ENCODE data around the gene SCAPER. TPM values are rescaled to one million over a fixed set of nuclear protein-coding genes. Genes with fewer than 3 reads are reported as not detected.

Gene SCAPER
- total RNA-seq, 1 experiment from 2014 or later: 7.4 TPM

DNA sequence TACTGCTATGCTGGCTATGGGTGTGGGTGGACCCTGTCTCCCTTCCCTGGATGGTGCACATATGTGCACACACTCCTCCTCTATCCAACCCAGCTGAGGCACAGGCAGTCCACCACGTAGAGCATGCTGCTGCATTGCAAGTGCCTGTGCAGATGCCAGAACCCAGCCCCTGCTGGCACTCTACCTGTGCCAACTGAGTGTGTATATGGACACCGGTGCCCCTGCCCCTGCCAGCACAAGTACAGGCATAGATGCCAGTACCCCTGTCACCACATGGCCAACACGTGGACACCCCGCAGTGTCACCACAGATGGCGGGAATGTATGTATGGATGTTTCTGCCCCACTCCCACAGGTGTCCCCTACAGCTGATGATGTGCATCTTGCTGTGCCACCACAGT, 352.0 kb downstream of the SCAPER start:
- Histone ChIP-seq H4K8ac (replicated peaks; ENCODE audit: insufficient read length, low read depth, low read length) (no peak overlapping the region), H3K23ac (ENCODE audit: insufficient read length, low read depth, low read length) (no peak overlapping the region), H3K14ac (ENCODE audit: insufficient read depth, low read length) (no peak overlapping the region), H2AFZ (ENCODE audit: low read length) (no peak overlapping the region), H3K56ac (ENCODE audit: insufficient read length, low read depth, low read length) (no peak overlapping the region), H4K91ac (ENCODE audit: insufficient read length, low read depth, low read length) (no peak overlapping the region), H4K5ac (ENCODE audit: insufficient read length, low read depth, low read length) (no peak overlapping the region), H2BK12ac (ENCODE audit: insufficient read length, low read depth, low read length) (no peak overlapping the region), H2BK20ac (ENCODE audit: low read depth, low read length, poor library complexity, severe bottlenecking) (no peak overlapping the region), H3K18ac (ENCODE audit: insufficient read length, low read depth, low read length) (no peak overlapping the region), H2BK120ac (ENCODE audit: low read depth, low read length, poor library complexity, severe bottlenecking) (no peak overlapping the region), H3K27me3 (ENCODE audit: insufficient read depth, low read length) (no peaks in the 10 kb centered on the region), H3K4me1 (ENCODE audit: insufficient read depth, low read length) (no peaks in the 10 kb centered on the region), H4K20me1 (ENCODE audit: control insufficient read depth, insufficient read depth, insufficient read length) (no peaks in the 10 kb centered on the region), H3T11ph (ENCODE audit: low read length) (no peak overlapping the region), H3K9ac (ENCODE audit: extremely low read depth, insufficient read length, low read length) (no peak overlapping the region), H3K9me3 (ENCODE audit: control insufficient read depth, low read depth, low read length) (no peaks in the 10 kb centered on the region), H2BK15ac (ENCODE audit: low read depth, low read length) (no peak overlapping the region), H3K4me2 (ENCODE audit: insufficient read depth, insufficient read length, low read length) (no peak overlapping the region), H3K4ac (ENCODE audit: low read depth, low read length) (no peak overlapping the region), H3K79me2 (ENCODE audit: insufficient read depth, low read length) (no peaks in the 10 kb centered on the region), H3K23me2 (ENCODE audit: insufficient read length, low read depth, low read length, poor library complexity, severe bottlenecking) (no peaks in the 10 kb centered on the region), H3K27ac (ENCODE audit: insufficient read length, low read depth, low read length) (no peak overlapping the region), H2AK5ac (ENCODE audit: insufficient read length, low read length) (no peak overlapping the region), H3K79me1 (ENCODE audit: insufficient read depth, low read depth, low read length, poor library complexity, severe bottlenecking) (no peaks in the 10 kb centered on the region), H2BK5ac (ENCODE audit: insufficient read length, low read length) (no peak overlapping the region)
- H3K9me3 Mint-ChIP-seq: no peaks in the 10 kb centered on the region; a peak in 3 of 5 replicates
- H3K27me3 Mint-ChIP-seq (ENCODE audit: low read depth): no peaks in the 10 kb centered on the region; the same call in none of the 2 replicates
- peaks cover 5 to 10% of the 10 kb centered on the region in 2 experiments for H3K4me1 Mint-ChIP-seq
- H3K4me3 Mint-ChIP-seq: no peak overlapping the region
- no peaks in the 10 kb centered on the region; a peak in 1 of 7 replicates for H3K36me3 Mint-ChIP-seq (ENCODE audit: insufficient read depth in 1 of 3, low read depth in 3 of 3)
- WGBS (ENCODE audit: extremely low coverage, insufficient read length, low lambda C conversion rate): no CpG with 5 or more reads among the region's 5 CpGs
- DNase-seq: no peak
- TF ChIP-seq, protein P1, sequence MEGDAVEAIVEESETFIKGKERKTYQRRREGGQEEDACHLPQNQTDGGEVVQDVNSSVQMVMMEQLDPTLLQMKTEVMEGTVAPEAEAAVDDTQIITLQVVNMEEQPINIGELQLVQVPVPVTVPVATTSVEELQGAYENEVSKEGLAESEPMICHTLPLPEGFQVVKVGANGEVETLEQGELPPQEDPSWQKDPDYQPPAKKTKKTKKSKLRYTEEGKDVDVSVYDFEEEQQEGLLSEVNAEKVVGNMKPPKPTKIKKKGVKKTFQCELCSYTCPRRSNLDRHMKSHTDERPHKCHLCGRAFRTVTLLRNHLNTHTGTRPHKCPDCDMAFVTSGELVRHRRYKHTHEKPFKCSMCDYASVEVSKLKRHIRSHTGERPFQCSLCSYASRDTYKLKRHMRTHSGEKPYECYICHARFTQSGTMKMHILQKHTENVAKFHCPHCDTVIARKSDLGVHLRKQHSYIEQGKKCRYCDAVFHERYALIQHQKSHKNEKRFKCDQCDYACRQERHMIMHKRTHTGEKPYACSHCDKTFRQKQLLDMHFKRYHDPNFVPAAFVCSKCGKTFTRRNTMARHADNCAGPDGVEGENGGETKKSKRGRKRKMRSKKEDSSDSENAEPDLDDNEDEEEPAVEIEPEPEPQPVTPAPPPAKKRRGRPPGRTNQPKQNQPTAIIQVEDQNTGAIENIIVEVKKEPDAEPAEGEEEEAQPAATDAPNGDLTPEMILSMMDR (conservative IDR thresholded peaks at IDR 0.05): no peak
- H3K27ac Mint-ChIP-seq: no peak overlapping the region; a peak in 1 of 7 replicates

All from H9 (cell line).